HEK293 (cell line): ENCODE data around the gene SGF29.

ENCODE experiments used
- CTCF ChIA-PET: fragments of 350-600 bp; formaldehyde crosslinking; extraction: SDS; loops from one replicate; lab custom pipeline; 2021; ENCODE audit warnings: antibody characterized with exemption; lab: Yijun Ruan, JAX
- POLR2A ChIA-PET: fragments of 300-600 bp; formaldehyde crosslinking; extraction: SDS; loops from one replicate; lab custom pipeline; 2020; ENCODE audit warnings: antibody characterized with exemption, inconsistent platforms; lab: Yijun Ruan, JAX
- H3K27ac ChIP-seq: fragments of 200-500 bp; sonication (Bioruptor generic); 2 replicates; pipeline ENCODE4 v1.5.1; 2014; ENCODE audit warnings: low read depth, low read length, control low read depth, inconsistent platforms; ENCODE audit errors: extremely low read depth
- H3K36me3 ChIP-seq, 2 experiments: fragments of 200-500 bp in 1 of 2; sonication (Bioruptor generic) in 1 of 2; 1 replicate in 1 of 2; 2 replicates in 1 of 2; pipeline ENCODE4 v1.5.1; 2014 to 2017; ENCODE audit warnings: inconsistent platforms in 2 of 2, low read length in 2 of 2; ENCODE audit not compliant: control insufficient read depth in 2 of 2, insufficient read depth in 1 of 2
- H3K4me1 ChIP-seq: fragments of 200-500 bp; sonication (Bioruptor generic); 2 replicates; pipeline ENCODE4 v1.5.1; 2014; ENCODE audit warnings: mild to moderate bottlenecking, low read length, inconsistent platforms; ENCODE audit not compliant: control insufficient read depth, insufficient read depth
- H3K4me3 ChIP-seq: 2 replicates; pipeline ENCODE4 v1.5.1; 2011; ENCODE audit warnings: low read depth, mild to moderate bottlenecking, control low read depth, low read length, moderate library complexity
- H3K9me3 ChIP-seq: fragments of 200-500 bp; sonication (Bioruptor generic); 2 replicates; pipeline ENCODE4 v1.5.1; 2014; ENCODE audit warnings: low read depth, low read length, inconsistent platforms; ENCODE audit not compliant: control insufficient read depth, insufficient read depth
- BCL11A ChIP-seq: fragments of 450-650 bp; formaldehyde crosslinking; IDR thresholded peaks from 2 replicates; pipeline ENCODE4 v1.5.1; 2016; ENCODE audit warnings: low read depth, missing biosample characterization, missing genetic modification characterization
- BCL6B ChIP-seq: fragments of 450-650 bp; formaldehyde crosslinking; IDR thresholded peaks from 2 replicates; pipeline ENCODE4 v1.5.1; 2017; ENCODE audit warnings: missing biosample characterization, missing genetic modification characterization
- CTCF ChIP-seq: fragments of 450-650 bp; formaldehyde crosslinking; IDR thresholded peaks from 2 replicates; pipeline ENCODE4 v1.5.1; 2016; ENCODE audit warnings: missing biosample characterization, missing genetic modification characterization
- ZNF148 ChIP-seq: fragments of 450-650 bp; formaldehyde crosslinking; IDR thresholded peaks from 2 replicates; pipeline ENCODE4 v1.5.0; 2017; ENCODE audit warnings: missing biosample characterization, missing genetic modification characterization, borderline replicate concordance
- ZNF335 ChIP-seq: fragments of 450-650 bp; formaldehyde crosslinking; conservative IDR thresholded peaks from 2 replicates; pipeline ENCODE4 v1.5.1; 2016; ENCODE audit warnings: missing biosample characterization, missing genetic modification characterization
- ZNF433 ChIP-seq: fragments of 450-650 bp; formaldehyde crosslinking; IDR thresholded peaks from 2 replicates; pipeline ENCODE4 v1.5.1; 2016; ENCODE audit warnings: missing biosample characterization, missing genetic modification characterization, low read depth
- ZNF518A ChIP-seq: fragments of 450-650 bp; formaldehyde crosslinking; conservative IDR thresholded peaks from 2 replicates; pipeline ENCODE4 v1.5.1; 2016; ENCODE audit warnings: low read depth, missing biosample characterization, missing genetic modification characterization

SGF29 gene

GRCh38 chr16:28553776-28554633 is at the start of gene SGF29 (continued):
- TF ChIP-seq ZNF148 (no peak), BCL11A (tag by site-specific recombination) (no peak), CTCF (tag by site-specific recombination) (peak; percentile 72; the same call in 1 of the 2 replicates)

- Histone ChIP-seq H3K27ac (no peak overlapping the region), H3K4me1 (no peaks in the 10 kb centered on the region), H3K36me3 (no peaks in the 10 kb centered on the region), H3K4me3 (no peak overlapping the region), H3K9me3 (no peaks in the 10 kb centered on the region)
- ChIA-PET CTCF (no interaction called here), POLR2A (no interaction called here)
- no peak for TF ChIP-seq ZNF335 (tag by site-specific recombination)
- TF ChIP-seq ZNF518A (tag by site-specific recombination): no peak
Observed at GRCh38 chr16:28504707-28505404, 48.9 kb upstream of the SGF29 start.

GRCh38 chr16:28505489-28506137 is 48.1 kb upstream of the SGF29 start:
- POLR2A ChIA-PET: no interaction called here
- TF ChIP-seq ZNF433 (tag by site-specific recombination): no peak
- TF ChIP-seq BCL6B (tag by site-specific recombination): 0 out of 2 replicates have a peak, but pooled peaks have one; percentile 30
- Histone ChIP-seq H3K4me1 (no peaks in the 10 kb centered on the region), H3K36me3 (no peaks in the 10 kb centered on the region), H3K27ac (no peak overlapping the region), H3K4me3 (no peak overlapping the region), H3K9me3 (no peaks in the 10 kb centered on the region)
- CTCF ChIA-PET: no interaction called here
